Glutamatergic neuron (in vitro differentiated cells): ENCODE results near the gene GPRC5D. TPM values are rescaled to one million over a fixed set of nuclear protein-coding genes. Genes with fewer than 3 reads are reported as not detected.

ENCODE experiments used
- DNase-seq: peaks from one replicate; pipeline ENCODE4 v3.0.0; 2022
- H3K27ac Mint-ChIP-seq: one replicate; pipeline ENCODE4 v1.8.0; 2020; ENCODE audit warnings: mild to moderate bottlenecking, mixed read lengths, inconsistent platforms; ENCODE audit not compliant: unreplicated experiment
- H3K27me3 Mint-ChIP-seq: one replicate; pipeline ENCODE4 v1.8.0; 2020; ENCODE audit warnings: mild to moderate bottlenecking, moderate library complexity, mixed read lengths, inconsistent platforms; ENCODE audit not compliant: unreplicated experiment
- H3K36me3 Mint-ChIP-seq: one replicate; pipeline ENCODE4 v1.8.0; 2020; ENCODE audit warnings: mild to moderate bottlenecking, mixed read lengths, inconsistent platforms; ENCODE audit not compliant: unreplicated experiment
- H3K4me1 Mint-ChIP-seq: one replicate; pipeline ENCODE4 v1.8.0; 2020; ENCODE audit warnings: mild to moderate bottlenecking, low read depth, mixed read lengths, inconsistent platforms; ENCODE audit not compliant: unreplicated experiment
- H3K4me3 Mint-ChIP-seq: one replicate; pipeline ENCODE4 v1.8.0; 2020; ENCODE audit warnings: mild to moderate bottlenecking, mixed read lengths, inconsistent platforms; ENCODE audit not compliant: unreplicated experiment
- H3K9me3 Mint-ChIP-seq: one replicate; pipeline ENCODE4 v1.8.0; 2020; ENCODE audit warnings: mild to moderate bottlenecking, moderate library complexity, mixed read lengths, inconsistent platforms; ENCODE audit not compliant: unreplicated experiment
- total RNA-seq: library from RNA; stranded (reverse); fragmentation: NEBNext Ultra II Directional; extraction: Animal tissue kit (Norgen Biotek cat#: 25700); gene quantifications from one replicate; pipeline ENCODE4 v1.2.1, GENCODE V29; 2021; ENCODE audit not compliant: unreplicated experiment
- TF ChIP-seq, protein P1 (sequence below): fragments of 200-600 bp; sonication (generic); IDR thresholded peaks from one replicate; pipeline ENCODE4 v1.5.0; 2021; ENCODE audit not compliant: partially characterized antibody, unreplicated experiment

GPRC5D gene
- total RNA-seq, 1 donor from 2014 or later, result not detected

DNA sequence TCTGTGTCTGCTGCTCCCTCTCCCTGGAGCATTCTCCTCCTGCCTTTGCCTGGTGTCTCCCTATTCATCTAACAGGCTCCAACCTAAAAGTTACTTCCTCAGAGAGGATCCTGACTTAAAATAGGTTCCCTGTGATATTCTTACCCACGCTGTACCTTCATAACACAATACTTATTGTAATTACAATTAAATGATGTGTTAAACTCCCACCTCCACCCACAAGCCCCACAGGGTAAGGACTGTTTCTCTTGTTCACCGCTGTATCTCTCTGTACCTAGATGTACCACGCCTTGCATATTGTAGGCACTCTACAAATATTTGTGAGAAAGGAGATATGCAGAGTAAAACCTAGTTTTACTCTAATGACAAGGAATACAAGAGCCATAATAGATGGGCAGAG is 43.1 kb upstream of the GPRC5D start:
- DNase-seq, result no peak
- Mint-ChIP-seq H3K27me3 (peaks cover 3% of the 10 kb centered on the region), H3K9me3 (no peaks in the 10 kb centered on the region), H3K27ac (no peak overlapping the region), H3K4me3 (no peak overlapping the region), H3K36me3 (no peaks in the 10 kb centered on the region), H3K4me1 (no peaks in the 10 kb centered on the region)
- TF ChIP-seq, protein P1, sequence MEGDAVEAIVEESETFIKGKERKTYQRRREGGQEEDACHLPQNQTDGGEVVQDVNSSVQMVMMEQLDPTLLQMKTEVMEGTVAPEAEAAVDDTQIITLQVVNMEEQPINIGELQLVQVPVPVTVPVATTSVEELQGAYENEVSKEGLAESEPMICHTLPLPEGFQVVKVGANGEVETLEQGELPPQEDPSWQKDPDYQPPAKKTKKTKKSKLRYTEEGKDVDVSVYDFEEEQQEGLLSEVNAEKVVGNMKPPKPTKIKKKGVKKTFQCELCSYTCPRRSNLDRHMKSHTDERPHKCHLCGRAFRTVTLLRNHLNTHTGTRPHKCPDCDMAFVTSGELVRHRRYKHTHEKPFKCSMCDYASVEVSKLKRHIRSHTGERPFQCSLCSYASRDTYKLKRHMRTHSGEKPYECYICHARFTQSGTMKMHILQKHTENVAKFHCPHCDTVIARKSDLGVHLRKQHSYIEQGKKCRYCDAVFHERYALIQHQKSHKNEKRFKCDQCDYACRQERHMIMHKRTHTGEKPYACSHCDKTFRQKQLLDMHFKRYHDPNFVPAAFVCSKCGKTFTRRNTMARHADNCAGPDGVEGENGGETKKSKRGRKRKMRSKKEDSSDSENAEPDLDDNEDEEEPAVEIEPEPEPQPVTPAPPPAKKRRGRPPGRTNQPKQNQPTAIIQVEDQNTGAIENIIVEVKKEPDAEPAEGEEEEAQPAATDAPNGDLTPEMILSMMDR, result no peak

DNA sequence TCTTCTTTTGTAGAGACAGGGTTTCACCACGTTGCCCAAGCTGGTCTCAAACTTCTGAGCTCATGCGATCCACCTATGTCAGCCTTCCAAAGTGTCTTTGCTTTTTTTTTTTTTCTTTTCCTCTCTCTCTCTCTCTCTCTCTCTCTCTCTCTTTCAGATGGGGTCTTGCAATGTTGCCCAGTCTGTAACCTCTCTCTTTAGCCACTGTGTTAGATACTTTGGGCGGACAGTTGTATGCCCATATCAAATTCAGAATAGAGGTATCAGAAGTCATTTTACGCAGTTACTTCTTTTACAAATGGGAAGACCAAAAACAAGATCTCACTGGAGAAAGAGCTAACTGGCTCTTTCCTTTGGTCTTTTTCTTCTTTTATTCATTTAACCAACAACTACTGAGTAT is 41.4 kb upstream of the GPRC5D start:
- Mint-ChIP-seq H3K4me3 (no peak overlapping the region), H3K9me3 (no peaks in the 10 kb centered on the region), H3K27me3 (peaks cover 3% of the 10 kb centered on the region), H3K36me3 (no peaks in the 10 kb centered on the region), H3K4me1 (no peaks in the 10 kb centered on the region), H3K27ac (no peak overlapping the region)
- TF ChIP-seq, protein P1, result no peak
- DNase-seq, result no peak

DNA sequence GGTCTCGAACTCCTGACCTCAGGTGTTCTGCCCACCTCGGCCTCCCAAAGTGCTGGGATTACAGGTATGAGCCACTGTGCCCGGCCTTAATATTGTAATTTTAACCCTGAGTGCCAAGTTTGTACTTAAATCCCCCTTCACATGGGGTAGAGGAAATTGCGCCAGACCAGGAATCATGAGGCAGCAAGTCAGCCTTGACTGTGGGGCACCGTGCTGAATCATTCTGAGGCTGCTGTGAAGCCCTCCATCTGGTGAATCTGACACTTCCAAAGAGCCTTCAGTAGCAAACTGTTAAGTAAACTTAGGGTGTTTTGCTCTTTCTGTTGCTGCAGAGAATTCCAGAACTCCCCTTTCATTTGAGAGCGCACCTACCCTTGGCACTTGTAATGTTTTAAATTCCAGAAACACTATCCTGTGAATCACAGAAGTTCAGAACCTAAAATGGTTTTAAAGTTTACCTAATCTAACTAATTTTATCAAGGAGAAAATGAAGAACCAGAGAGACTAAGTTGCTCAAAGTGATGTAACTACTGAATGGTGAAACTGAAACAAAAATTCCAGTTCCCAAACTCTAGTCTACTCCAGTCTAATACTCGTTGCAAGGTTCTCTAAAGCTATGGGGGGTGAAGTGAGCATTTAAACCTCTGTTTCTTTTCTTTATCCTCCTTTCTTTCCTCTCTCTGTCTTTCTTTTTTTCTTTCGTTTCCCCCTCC is 40.6 kb upstream of the GPRC5D start:
- no peaks in the 10 kb centered on the region for H3K4me1 Mint-ChIP-seq
- no peak for DNase-seq
- no peaks in the 10 kb centered on the region for H3K36me3 Mint-ChIP-seq
- H3K27ac Mint-ChIP-seq, result no peak overlapping the region
- H3K9me3 Mint-ChIP-seq, result no peaks in the 10 kb centered on the region
- H3K27me3 Mint-ChIP-seq, result peaks cover 3% of the 10 kb centered on the region
- no peak overlapping the region for H3K4me3 Mint-ChIP-seq
- TF ChIP-seq, protein P1, result no peak

DNA sequence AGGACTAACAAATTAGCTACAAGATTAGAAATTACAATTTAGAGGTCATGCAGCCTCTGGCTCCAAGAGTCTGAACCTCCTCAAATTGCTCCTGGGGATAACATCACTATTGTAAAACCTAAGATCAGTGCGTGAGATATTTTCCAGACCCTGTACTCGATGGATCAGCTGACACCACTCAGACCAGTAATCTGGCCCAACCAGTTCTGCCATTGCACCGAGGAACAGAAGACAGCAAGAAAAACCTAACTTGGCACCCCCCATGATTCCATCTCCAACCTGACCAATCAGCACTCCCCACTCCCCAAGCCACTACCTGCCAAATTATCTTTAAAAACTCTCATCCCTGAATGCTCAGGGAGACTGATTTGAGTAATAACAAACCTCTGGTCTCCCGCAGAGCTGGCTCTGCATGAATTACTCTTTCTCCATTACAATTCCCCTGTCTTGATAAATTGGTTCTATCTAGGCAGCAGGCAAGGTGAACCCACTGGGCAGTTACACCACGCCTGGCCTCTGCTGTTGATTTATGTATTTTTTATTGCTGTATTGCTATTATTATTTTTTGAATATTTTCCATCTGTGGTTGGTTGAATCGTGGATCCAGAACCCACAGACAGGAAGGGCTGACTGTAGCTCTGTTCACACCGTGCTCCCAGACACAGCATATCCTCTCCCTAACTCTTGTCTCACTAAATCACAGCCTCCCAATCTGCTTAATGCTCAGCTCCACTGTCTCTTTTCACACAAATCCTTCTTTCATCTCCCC is 38.9 kb upstream of the GPRC5D start:
- H3K27me3 Mint-ChIP-seq, result peaks cover 5% of the 10 kb centered on the region
- H3K4me3 Mint-ChIP-seq, result no peak overlapping the region
- H3K27ac Mint-ChIP-seq, result no peak overlapping the region
- no peak for DNase-seq
- no peaks in the 10 kb centered on the region for H3K9me3 Mint-ChIP-seq
- no peaks in the 10 kb centered on the region for H3K36me3 Mint-ChIP-seq
- H3K4me1 Mint-ChIP-seq, result no peaks in the 10 kb centered on the region
- TF ChIP-seq, protein P1, result no peak

DNA sequence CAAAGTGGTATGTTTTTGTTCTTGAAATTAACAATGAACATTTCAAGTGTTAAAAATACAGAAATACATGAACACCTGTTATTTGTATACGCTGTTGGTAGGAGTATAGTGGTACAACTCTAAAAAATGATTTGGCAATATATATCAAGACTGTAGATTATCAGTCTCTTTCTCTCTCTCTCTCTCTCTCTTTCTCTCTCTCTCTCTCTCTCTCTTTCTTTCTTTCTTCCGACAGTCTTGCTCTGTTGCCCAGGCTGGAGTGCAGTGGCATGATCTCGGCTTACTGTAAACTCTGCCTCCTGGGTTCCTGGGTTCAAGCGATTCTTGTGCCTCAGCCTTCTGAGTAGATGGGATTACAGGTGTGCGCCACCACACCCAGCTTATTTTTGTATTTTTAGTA is 35.5 kb upstream of the GPRC5D start:
- H3K27ac Mint-ChIP-seq, result no peak overlapping the region
- H3K36me3 Mint-ChIP-seq, result no peaks in the 10 kb centered on the region
- no peaks in the 10 kb centered on the region for H3K9me3 Mint-ChIP-seq
- no peaks in the 10 kb centered on the region for H3K4me1 Mint-ChIP-seq
- no peak overlapping the region for H3K4me3 Mint-ChIP-seq
- no peak for DNase-seq
- TF ChIP-seq, protein P1, result no peak
- peaks cover 2% of the 10 kb centered on the region for H3K27me3 Mint-ChIP-seq
